Stimulated activated CD8-positive, alpha-beta memory T cell treated with anti-CD3 and anti-CD28 coated beads, Interleukin-7, amount 100 ng/mL, for 4 hours (primary cell): ENCODE results near the gene LRRFIP1.

ENCODE experiments used
- DNase-seq, 2 donors: peaks; one replicate each; pipeline ENCODE4 v3.0.0-alpha.2; 2020; ENCODE audit warnings: low read depth in 2 of 2

LRRFIP1 gene

GRCh38 chr2:237640493-237640998, 13.2 kb downstream of the LRRFIP1 start:
- no peak for DNase-seq

- DNase-seq = no peak
Observed at GRCh38 chr2:237642038-237642734, 14.8 kb downstream of the LRRFIP1 start.

- DNase-seq = no peak
Observed at GRCh38 chr2:237643066-237643465, 15.7 kb downstream of the LRRFIP1 start.

GRCh38 chr2:237643582-237644380, 16.4 kb downstream of the LRRFIP1 start:
- no peak for DNase-seq

- no peak for DNase-seq
Observed at GRCh38 chr2:237644381-237644703, 17.0 kb downstream of the LRRFIP1 start.

GRCh38 chr2:237645261-237645660, 17.9 kb downstream of the LRRFIP1 start:
- no peak for DNase-seq

GRCh38 chr2:237647176-237648015, 20.0 kb downstream of the LRRFIP1 start:
- no peak for DNase-seq

- DNase-seq = no peak
Observed at GRCh38 chr2:237648016-237648381, 20.6 kb downstream of the LRRFIP1 start.

- no peak for DNase-seq
Observed at GRCh38 chr2:237649541-237650454, 22.4 kb downstream of the LRRFIP1 start.

- DNase-seq = no peak
Observed at GRCh38 chr2:237650455-237650850, 23.1 kb downstream of the LRRFIP1 start.

- no peak for DNase-seq
Observed at GRCh38 chr2:237651761-237652160, 24.4 kb downstream of the LRRFIP1 start.

GRCh38 chr2:237652181-237652580, 24.8 kb downstream of the LRRFIP1 start:
- no peak for DNase-seq

- DNase-seq = no peak
Observed at GRCh38 chr2:237652854-237653253, 25.5 kb downstream of the LRRFIP1 start.

GRCh38 chr2:237653776-237654558, 26.6 kb downstream of the LRRFIP1 start:
- no peak for DNase-seq

GRCh38 chr2:237657063-237657462, 29.7 kb downstream of the LRRFIP1 start:
- DNase-seq = no peak

- DNase-seq = no peak
Observed at GRCh38 chr2:237660381-237660900, 33.1 kb downstream of the LRRFIP1 start.

GRCh38 chr2:237661270-237661669, 33.9 kb downstream of the LRRFIP1 start:
- DNase-seq = no peak

- no peak for DNase-seq
Observed at GRCh38 chr2:237661799-237662328, 34.5 kb downstream of the LRRFIP1 start.

GRCh38 chr2:237662671-237663093, 35.3 kb downstream of the LRRFIP1 start:
- DNase-seq = peak in 1 of 2 donors; percentile 40
